Activated T-cell treated with anti-CD3 and anti-CD28 coated beads, Interleukin-2, amount 50 U/mL, for 24 hours (primary cell): ENCODE results near the gene TNIK.

Experiments used
- DNase-seq: peaks from one replicate; pipeline ENCODE4 v3.0.0-alpha.2; 2020
- H3K27ac Mint-ChIP-seq: 2 replicates; pipeline ENCODE4 v1.8.0; 2020; ENCODE audit warnings: mild to moderate bottlenecking, mixed read lengths
- H3K27me3 Mint-ChIP-seq: 2 replicates; pipeline ENCODE4 v1.8.0; 2020; ENCODE audit warnings: mixed read lengths
- H3K36me3 Mint-ChIP-seq: 2 replicates; pipeline ENCODE4 v1.8.0; 2020; ENCODE audit warnings: low read depth, mixed read lengths
- H3K4me1 Mint-ChIP-seq: 2 replicates; pipeline ENCODE4 v1.8.0; 2020; ENCODE audit warnings: low read depth, mixed read lengths
- H3K4me3 Mint-ChIP-seq: 2 replicates; pipeline ENCODE4 v1.8.0; 2020; ENCODE audit warnings: mild to moderate bottlenecking, moderate library complexity, mixed read lengths
- H3K9me3 Mint-ChIP-seq: 2 replicates; pipeline ENCODE4 v1.8.0; 2020; ENCODE audit warnings: mixed read lengths

TNIK gene

DNA sequence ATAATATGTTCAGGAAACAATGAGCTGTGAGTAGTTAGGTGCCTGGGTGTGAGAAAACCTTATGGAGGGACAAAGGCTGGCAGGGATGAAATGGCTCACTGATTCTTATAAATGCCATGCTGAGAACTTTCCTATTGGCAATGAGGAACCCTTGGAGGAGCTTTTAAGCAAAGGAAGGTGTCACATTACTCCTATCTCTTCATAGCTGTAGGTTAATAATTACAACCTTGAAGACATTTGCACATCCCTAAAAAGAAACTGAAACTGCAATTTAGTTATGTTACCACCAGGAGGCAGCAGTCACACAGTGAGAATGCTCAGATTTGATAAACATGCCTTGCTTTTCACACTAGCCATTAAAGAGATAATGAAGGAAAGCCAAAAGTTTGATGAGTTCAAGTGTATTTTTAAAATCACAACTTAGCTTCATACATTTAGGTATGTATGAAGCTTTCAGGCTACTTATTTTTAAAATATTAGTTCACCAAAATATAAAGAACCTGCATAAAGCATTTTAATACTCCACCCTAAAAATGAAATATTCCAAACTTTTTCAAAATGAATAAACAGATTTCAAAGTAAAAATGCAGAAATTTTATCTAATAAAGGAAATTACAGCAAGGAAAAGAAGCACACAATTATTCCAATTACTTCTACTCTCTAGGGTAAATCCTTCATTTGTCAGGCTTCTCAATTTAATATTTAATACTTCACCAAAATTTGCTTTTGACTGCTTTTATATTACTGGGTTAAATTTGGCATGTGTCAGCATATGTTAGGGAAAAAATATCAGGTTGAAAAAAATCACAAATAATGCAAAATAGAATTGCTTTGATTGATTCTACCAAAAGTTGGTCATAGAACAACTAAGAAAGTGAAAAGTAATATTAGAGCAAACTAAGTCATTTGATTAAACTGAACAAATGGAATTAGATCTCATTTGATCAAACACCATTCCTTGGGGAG, 296.8 kb downstream of the TNIK start:
- Mint-ChIP-seq H3K4me1 (peaks cover 30% of the 10 kb centered on the region), H3K4me3 (no peak overlapping the region), H3K9me3 (peaks cover 8% of the 10 kb centered on the region), H3K27me3 (no peaks in the 10 kb centered on the region), H3K36me3 (peaks cover 85% of the 10 kb centered on the region), H3K27ac (peak overlapping the region; percentile 51)
- no peak for DNase-seq

GRCh38 chr3:171160325-171160724, 299.9 kb downstream of the TNIK start:
- Mint-ChIP-seq H3K9me3 (peaks cover 5% of the 10 kb centered on the region), H3K27me3 (no peaks in the 10 kb centered on the region), H3K27ac (no peak overlapping the region), H3K36me3 (peaks cover 88% of the 10 kb centered on the region), H3K4me1 (peaks cover 7% of the 10 kb centered on the region), H3K4me3 (no peak overlapping the region)
- DNase-seq, result no peak

GRCh38 chr3:171159822-171160157, 300.4 kb downstream of the TNIK start:
- Mint-ChIP-seq H3K9me3 (peaks cover 5% of the 10 kb centered on the region), H3K27ac (no peak overlapping the region), H3K4me1 (peaks cover 6% of the 10 kb centered on the region), H3K27me3 (no peaks in the 10 kb centered on the region), H3K4me3 (no peak overlapping the region), H3K36me3 (peaks cover 89% of the 10 kb centered on the region)
- DNase-seq, result no peak

GRCh38 chr3:171159024-171159821, 301.0 kb downstream of the TNIK start:
- Mint-ChIP-seq H3K9me3 (peaks cover 5% of the 10 kb centered on the region), H3K4me1 (peaks cover 6% of the 10 kb centered on the region), H3K4me3 (no peak overlapping the region), H3K27ac (no peak overlapping the region), H3K27me3 (no peaks in the 10 kb centered on the region), H3K36me3 (peaks cover 89% of the 10 kb centered on the region)
- no peak for DNase-seq

GRCh38 chr3:171157980-171158379, 302.2 kb downstream of the TNIK start:
- Mint-ChIP-seq H3K27ac (no peak overlapping the region), H3K9me3 (peaks cover 2% of the 10 kb centered on the region), H3K36me3 (peaks cover 89% of the 10 kb centered on the region), H3K4me3 (no peak overlapping the region), H3K27me3 (no peaks in the 10 kb centered on the region), H3K4me1 (peaks cover 3% of the 10 kb centered on the region)
- no peak for DNase-seq

GRCh38 chr3:171157286-171157685, 302.9 kb downstream of the TNIK start:
- Mint-ChIP-seq H3K27me3 (no peaks in the 10 kb centered on the region), H3K4me3 (no peak overlapping the region), H3K9me3 (no peaks in the 10 kb centered on the region), H3K27ac (no peak overlapping the region), H3K4me1 (no peaks in the 10 kb centered on the region), H3K36me3 (peaks cover 86% of the 10 kb centered on the region)
- no peak for DNase-seq

DNA sequence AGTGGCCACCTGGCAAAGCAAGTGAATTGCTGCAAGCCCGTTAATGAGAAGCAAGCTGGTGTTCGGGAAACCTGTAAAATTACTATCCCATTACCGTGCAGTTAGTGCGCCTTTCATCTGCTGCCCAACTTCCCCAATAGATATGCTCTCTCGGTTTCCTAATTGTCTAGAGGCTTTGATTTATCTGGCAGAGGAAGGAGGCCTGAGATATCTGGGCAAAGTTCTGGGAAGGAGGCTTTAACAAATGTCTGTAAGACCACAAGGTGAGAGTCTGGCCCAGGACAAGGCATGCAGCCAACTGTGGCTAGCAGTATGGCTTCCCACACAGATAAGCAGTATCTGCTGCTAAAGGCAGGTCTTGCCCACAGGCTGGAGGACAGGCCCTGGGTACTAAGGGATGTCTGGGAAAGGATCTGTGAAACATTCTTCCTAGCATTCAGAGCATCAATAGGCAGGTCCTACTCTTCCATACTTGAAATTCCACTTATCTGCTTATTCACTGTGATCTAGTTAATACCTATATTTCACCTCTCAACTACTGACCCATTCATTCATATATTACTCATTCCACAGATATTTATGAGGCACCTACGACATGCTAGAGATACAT, 303.7 kb downstream of the TNIK start:
- Mint-ChIP-seq H3K4me3 (no peak overlapping the region), H3K27ac (no peak overlapping the region), H3K36me3 (peaks cover 93% of the 10 kb centered on the region), H3K9me3 (no peaks in the 10 kb centered on the region), H3K27me3 (no peaks in the 10 kb centered on the region), H3K4me1 (no peaks in the 10 kb centered on the region)
- no peak for DNase-seq

- H3K27me3 Mint-ChIP-seq, result no peaks in the 10 kb centered on the region
- H3K27ac Mint-ChIP-seq, result no peak overlapping the region
- H3K4me1 Mint-ChIP-seq, result no peaks in the 10 kb centered on the region
- no peaks in the 10 kb centered on the region for H3K9me3 Mint-ChIP-seq
- no peak for DNase-seq
- no peak overlapping the region for H3K4me3 Mint-ChIP-seq
- H3K36me3 Mint-ChIP-seq, result peaks cover 87% of the 10 kb centered on the region
Measured at GRCh38 chr3:171155122-171155700, 305.0 kb downstream of the TNIK start.

GRCh38 chr3:171150945-171151344, 309.3 kb downstream of the TNIK start:
- Mint-ChIP-seq H3K27ac (no peak overlapping the region), H3K4me1 (no peaks in the 10 kb centered on the region), H3K36me3 (peaks cover 75% of the 10 kb centered on the region), H3K27me3 (no peaks in the 10 kb centered on the region), H3K4me3 (no peak overlapping the region), H3K9me3 (no peaks in the 10 kb centered on the region)
- DNase-seq, result no peak

GRCh38 chr3:171149526-171150116, 310.6 kb downstream of the TNIK start:
- Mint-ChIP-seq H3K27ac (no peak overlapping the region), H3K4me3 (no peak overlapping the region), H3K27me3 (no peaks in the 10 kb centered on the region), H3K4me1 (no peaks in the 10 kb centered on the region), H3K36me3 (peaks cover 68% of the 10 kb centered on the region), H3K9me3 (no peaks in the 10 kb centered on the region)
- DNase-seq, result no peak

DNA sequence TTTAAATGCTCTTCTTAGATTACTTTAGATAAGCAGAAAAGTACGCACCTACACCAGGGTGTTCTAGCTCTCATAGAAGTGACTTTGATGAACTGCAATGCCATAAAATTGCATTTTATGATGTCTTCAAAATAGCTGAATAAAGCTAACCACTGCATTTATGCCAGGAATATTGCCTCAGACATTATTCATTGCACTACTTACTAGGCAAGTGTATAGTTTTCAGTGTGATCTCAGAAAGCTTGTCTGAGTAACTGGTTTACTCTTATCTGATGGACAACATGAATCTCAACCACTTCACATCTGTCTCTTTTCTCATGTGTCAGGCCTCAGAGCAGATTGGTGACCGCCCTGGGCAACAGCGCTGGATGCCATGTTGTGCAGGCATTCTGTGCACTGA, 314.4 kb downstream of the TNIK start:
- H3K4me1 Mint-ChIP-seq, result no peaks in the 10 kb centered on the region
- H3K36me3 Mint-ChIP-seq, result peaks cover 75% of the 10 kb centered on the region
- no peak overlapping the region for H3K27ac Mint-ChIP-seq
- no peak for DNase-seq
- H3K4me3 Mint-ChIP-seq, result no peak overlapping the region
- no peaks in the 10 kb centered on the region for H3K9me3 Mint-ChIP-seq
- no peaks in the 10 kb centered on the region for H3K27me3 Mint-ChIP-seq

GRCh38 chr3:171142985-171143384, 317.2 kb downstream of the TNIK start:
- Mint-ChIP-seq H3K36me3 (peaks cover 70% of the 10 kb centered on the region), H3K4me1 (no peaks in the 10 kb centered on the region), H3K27me3 (no peaks in the 10 kb centered on the region), H3K9me3 (no peaks in the 10 kb centered on the region), H3K4me3 (no peak overlapping the region), H3K27ac (no peak overlapping the region)
- no peak for DNase-seq

- no peaks in the 10 kb centered on the region for H3K9me3 Mint-ChIP-seq
- no peak for DNase-seq
- H3K27ac Mint-ChIP-seq, result no peak overlapping the region
- H3K4me1 Mint-ChIP-seq, result no peaks in the 10 kb centered on the region
- H3K27me3 Mint-ChIP-seq, result no peaks in the 10 kb centered on the region
- peaks cover 80% of the 10 kb centered on the region for H3K36me3 Mint-ChIP-seq
- no peak overlapping the region for H3K4me3 Mint-ChIP-seq
Measured at GRCh38 chr3:171140246-171140645, 320.0 kb downstream of the TNIK start.

GRCh38 chr3:171138027-171138426, 322.2 kb downstream of the TNIK start:
- peaks cover 78% of the 10 kb centered on the region for H3K36me3 Mint-ChIP-seq
- no peak overlapping the region for H3K27ac Mint-ChIP-seq
- DNase-seq, result no peak
- H3K4me1 Mint-ChIP-seq, result no peaks in the 10 kb centered on the region
- no peaks in the 10 kb centered on the region for H3K9me3 Mint-ChIP-seq
- H3K27me3 Mint-ChIP-seq, result no peaks in the 10 kb centered on the region
- no peak overlapping the region for H3K4me3 Mint-ChIP-seq
